ENCODE results near the gene GATC. TPM values are rescaled to one million over a fixed set of nuclear protein-coding genes. Genes with fewer than 3 reads are reported as not detected.

Gene GATC, protein sequence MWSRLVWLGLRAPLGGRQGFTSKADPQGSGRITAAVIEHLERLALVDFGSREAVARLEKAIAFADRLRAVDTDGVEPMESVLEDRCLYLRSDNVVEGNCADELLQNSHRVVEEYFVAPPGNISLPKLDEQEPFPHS
- total RNA-seq = 10 to 100 TPM; 26.3 to 36.3 TPM

DNA sequence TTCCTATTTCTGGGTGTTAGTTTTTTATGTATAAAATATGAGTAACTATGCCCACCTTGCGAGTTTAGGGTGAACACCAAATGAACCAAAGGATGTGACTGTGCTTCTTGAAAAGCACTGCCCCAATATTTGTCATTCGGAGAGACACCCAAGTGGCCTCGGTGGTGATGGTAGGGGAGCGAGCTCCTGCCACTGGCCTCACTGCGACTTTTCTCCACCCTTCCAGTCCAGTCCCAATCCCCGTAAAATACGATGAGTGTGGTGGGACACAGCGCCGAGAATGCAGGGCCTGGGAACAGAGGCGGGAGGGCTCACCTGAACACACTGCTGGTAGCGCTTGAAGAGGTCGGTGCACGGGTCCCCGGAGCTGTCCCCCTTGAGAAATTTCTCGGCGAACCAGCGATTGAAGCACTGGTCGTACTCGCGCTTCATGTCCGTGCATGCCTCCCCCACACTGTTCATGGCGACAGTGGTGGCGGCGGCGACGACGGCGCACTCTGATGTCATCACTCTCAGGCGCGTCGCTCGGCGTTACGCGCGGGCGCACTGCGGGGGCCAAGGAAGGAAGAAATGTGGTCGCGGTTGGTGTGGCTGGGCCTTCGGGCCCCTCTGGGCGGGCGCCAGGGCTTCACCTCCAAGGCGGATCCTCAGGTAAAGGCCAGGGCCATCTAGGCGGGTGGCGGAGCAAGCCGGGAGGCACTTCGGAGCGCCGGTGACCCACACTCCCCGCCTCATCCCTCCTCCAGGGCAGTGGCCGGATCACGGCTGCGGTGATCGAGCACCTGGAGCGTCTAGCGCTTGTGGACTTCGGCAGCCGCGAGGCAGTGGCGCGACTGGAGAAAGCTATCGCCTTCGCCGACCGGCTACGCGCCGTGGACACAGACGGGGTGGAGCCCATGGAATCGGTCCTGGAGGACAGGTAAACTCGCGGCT is at the start of gene GATC, which contains the start of gene TRIAP1:
TSS of gene GATC (plus strand) at position 534 of the 933 bp plus-strand sequence. CDS start at position 571, 37 bp downstream.
TSS of gene TRIAP1 (minus strand) at position 474 of the 933 bp plus-strand sequence. CDS start at position 462, 12 bp downstream.
- Mint-ChIP-seq H3K4me3 (peak within 1 kb of the TSS; percentile 98), H3K9me3 (ENCODE audit: low read depth) (no peaks in the 10 kb centered on the region), H3K4me1 (peaks cover 33% of the 10 kb centered on the region), H3K36me3 (ENCODE audit: low read depth) (peaks cover 46% of the 10 kb centered on the region), H3K27me3 (no peaks in the 10 kb centered on the region), H3K27ac (peak within 1 kb of the TSS; percentile 93)
- ChIA-PET CTCF (interaction anchor here (1.1 kb wide), 1 partner anchor 50 kb away, joined by 4 read pairs; no protein-coding TSS in a partner anchor), POLR2A (no interaction called here)
- intact Hi-C loops (cut with DNase I, micrococcal nuclease) = loop anchor here (1.0 to 2.0 kb wide), 5 partner anchors 8 to 245 kb away; partner anchors contain the start of genes COX6A1 (in 2 of the 2), SRSF9 (in 2 of the 2), DYNLL1 (in 1 of the 2) and RPLP0 (in 1 of the 2)
- peak; percentile 93 for DNase-seq
- peak; percentile 95 for ATAC-seq

DNA sequence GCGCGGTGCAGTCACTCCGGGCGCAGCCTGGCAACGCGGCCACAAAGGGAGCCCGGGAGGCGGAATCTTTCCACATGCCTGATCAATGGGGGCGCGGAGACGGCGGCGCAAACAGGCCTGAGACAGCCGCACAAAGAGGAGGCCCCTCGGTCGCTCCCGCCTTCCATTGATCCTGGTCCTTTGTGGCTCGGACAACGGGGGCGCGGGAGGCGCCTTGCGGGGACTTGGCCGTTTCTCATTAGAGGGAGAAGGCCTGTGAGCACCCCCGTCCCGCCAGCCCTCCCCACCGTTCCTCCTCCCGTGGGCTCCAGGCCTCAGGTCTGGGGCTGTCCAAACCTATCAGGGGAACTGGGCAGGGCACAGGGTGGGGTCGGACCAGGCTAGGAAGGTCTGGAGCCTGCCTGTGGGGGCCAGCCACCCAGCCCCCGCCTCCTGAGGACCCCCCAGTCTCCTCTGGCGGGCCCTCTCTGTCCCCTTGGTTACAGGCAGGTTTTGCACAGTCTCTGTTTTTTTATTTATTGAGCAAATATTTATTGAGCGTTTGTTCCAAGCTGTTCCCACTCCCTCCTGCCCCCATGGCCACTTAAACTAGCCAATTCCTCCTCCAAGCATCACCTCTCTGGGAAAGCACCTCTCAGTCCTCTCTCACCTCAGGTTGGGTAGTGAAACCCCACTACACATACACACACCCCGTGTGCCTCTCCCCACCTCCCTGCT is 48.3 kb upstream of the GATC start:
- Mint-ChIP-seq H3K27ac (no peak overlapping the region), H3K9me3 (ENCODE audit: low read depth) (peaks cover 3% of the 10 kb centered on the region), H3K4me3 (no peak overlapping the region), H3K4me1 (peaks cover 4% of the 10 kb centered on the region), H3K27me3 (peaks cover 23% of the 10 kb centered on the region), H3K36me3 (ENCODE audit: low read depth) (no peaks in the 10 kb centered on the region)
- intact Hi-C loops (cut with DNase I, micrococcal nuclease) = no loop called here
- DNase-seq (no peak), ATAC-seq (no peak)
- CTCF ChIA-PET = no interaction called here
- POLR2A ChIA-PET = no interaction called here

DNA sequence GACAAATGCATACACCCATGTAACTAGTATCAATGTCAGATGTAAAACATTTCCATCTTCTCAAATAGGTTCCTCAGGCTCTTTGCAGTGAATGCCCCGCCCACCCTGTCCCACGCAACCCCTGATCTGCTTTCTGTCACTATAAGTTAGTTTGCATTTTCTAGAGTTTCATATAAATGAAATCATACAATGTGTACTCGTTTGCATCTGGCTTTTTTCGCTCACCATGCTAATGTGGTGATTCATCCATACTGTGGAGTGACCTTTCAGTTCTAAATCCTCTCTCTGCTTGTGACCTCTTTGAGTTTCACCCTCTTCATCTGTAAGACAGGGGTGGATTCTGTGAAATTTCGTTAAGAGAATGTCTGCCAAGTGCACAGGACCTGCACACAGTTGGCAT is 46.7 kb upstream of the GATC start:
- Mint-ChIP-seq H3K27me3 (peaks cover 23% of the 10 kb centered on the region), H3K4me1 (peaks cover 4% of the 10 kb centered on the region), H3K27ac (no peak overlapping the region), H3K36me3 (ENCODE audit: low read depth) (no peaks in the 10 kb centered on the region), H3K9me3 (ENCODE audit: low read depth) (peaks cover 3% of the 10 kb centered on the region), H3K4me3 (no peak overlapping the region)
- DNase-seq = peak; percentile 41
- intact Hi-C loops (cut with DNase I, micrococcal nuclease) = no loop called here
- peak; percentile 63 for ATAC-seq
- POLR2A ChIA-PET = no interaction called here
- CTCF ChIA-PET = interaction anchor here (1.2 kb wide), 1 partner anchor 31 kb away, joined by 3 read pairs; no protein-coding TSS in a partner anchor

DNA sequence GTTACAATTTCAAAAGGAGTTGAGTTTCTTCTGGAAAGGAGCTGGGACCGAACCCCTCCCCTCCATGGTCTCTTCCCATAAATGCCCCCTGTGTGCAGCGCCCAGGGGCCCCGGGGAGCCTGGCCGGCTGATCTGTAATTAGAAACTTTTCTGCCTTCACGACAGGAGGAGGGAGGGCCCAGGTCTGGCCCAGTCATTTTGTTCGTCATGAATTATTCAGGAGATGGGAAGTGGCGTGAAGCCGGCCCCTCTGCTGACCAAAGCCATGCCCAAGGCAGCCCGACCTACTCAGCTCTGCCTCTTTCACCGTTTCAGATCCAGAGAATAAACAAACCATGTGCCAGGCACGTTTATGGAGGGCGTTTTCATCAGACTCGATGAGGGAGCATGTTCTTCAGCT is 44.0 kb upstream of the GATC start:
- Mint-ChIP-seq H3K36me3 (ENCODE audit: low read depth) (no peaks in the 10 kb centered on the region), H3K27me3 (peaks cover 10% of the 10 kb centered on the region), H3K4me1 (peaks cover 4% of the 10 kb centered on the region), H3K9me3 (ENCODE audit: low read depth) (peaks cover 3% of the 10 kb centered on the region), H3K27ac (no peak overlapping the region), H3K4me3 (no peak overlapping the region)
- no peak for DNase-seq
- ATAC-seq = no peak
- CTCF ChIA-PET = interaction anchor here (0.7 kb wide), 1 partner anchor 37 kb away, joined by 3 read pairs; no protein-coding TSS in a partner anchor
- intact Hi-C loops (cut with DNase I, micrococcal nuclease) = no loop called here
- POLR2A ChIA-PET = interaction anchor here (0.6 kb wide), 1 partner anchor 110 kb away, joined by 7 read pairs; no protein-coding TSS in a partner anchor

DNA sequence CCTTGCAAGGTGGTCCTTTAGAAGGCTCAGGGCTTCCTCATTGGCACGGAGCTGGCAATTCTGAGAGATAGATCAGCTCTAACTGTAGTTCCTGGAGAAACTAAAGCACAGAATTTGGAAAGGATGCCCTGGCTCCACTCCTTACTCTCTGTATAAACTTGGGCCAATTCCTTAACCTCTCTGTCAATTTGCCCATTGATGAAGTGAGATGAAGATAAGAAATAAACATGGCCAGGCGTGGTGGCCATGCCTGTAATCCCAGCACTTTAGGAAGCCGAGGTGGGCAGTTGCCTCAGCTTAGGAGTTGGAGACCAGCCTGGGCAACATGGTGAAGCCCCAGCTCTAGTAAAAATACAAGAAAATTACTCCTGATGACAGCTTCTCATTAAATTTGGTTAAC is 42.4 kb upstream of the GATC start:
- Mint-ChIP-seq H3K27me3 (peaks cover 4% of the 10 kb centered on the region), H3K9me3 (ENCODE audit: low read depth) (peaks cover 3% of the 10 kb centered on the region), H3K27ac (no peak overlapping the region), H3K4me1 (peaks cover 4% of the 10 kb centered on the region), H3K4me3 (no peak overlapping the region), H3K36me3 (ENCODE audit: low read depth) (no peaks in the 10 kb centered on the region)
- POLR2A ChIA-PET = no interaction called here
- intact Hi-C loops (cut with DNase I, micrococcal nuclease) = no loop called here
- CTCF ChIA-PET = interaction anchor here (0.6 to 0.8 kb wide), 2 partner anchors 12 to 14 kb away, joined by 3 to 4 read pairs; no protein-coding TSS in a partner anchor
- DNase-seq (no peak), ATAC-seq (no peak)

DNA sequence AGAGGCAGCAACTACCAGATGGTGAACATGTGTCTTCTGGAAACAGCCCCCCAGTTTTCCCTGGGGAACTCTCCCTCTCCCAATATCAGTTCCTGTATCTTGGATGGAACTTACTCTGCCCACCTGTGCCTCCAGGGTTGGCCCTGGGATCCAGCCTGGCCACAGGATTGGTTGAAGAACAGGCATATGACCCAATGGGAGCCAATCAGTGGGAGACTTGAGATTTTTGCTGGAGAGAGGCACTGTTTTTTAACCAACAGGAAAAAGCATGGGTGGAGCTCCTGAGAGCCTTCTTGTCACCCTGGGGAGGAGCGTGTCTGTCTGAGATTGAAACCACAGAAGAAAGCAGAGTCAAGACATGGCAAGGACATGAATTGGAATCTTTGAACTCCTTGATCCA is 42.0 kb upstream of the GATC start:
- H3K27ac Mint-ChIP-seq = no peak overlapping the region
- DNase-seq (no peak), ATAC-seq (no peak)
- no peak overlapping the region for H3K4me3 Mint-ChIP-seq
- CTCF ChIA-PET = interaction anchor here (0.6 to 0.8 kb wide), 2 partner anchors 12 to 13 kb away, joined by 3 to 4 read pairs; no protein-coding TSS in a partner anchor
- POLR2A ChIA-PET = no interaction called here
- no peaks in the 10 kb centered on the region for H3K36me3 Mint-ChIP-seq (ENCODE audit: low read depth)
- peaks cover 4% of the 10 kb centered on the region for H3K27me3 Mint-ChIP-seq
- intact Hi-C loops (cut with DNase I, micrococcal nuclease) = no loop called here
- H3K9me3 Mint-ChIP-seq (ENCODE audit: low read depth) = peaks cover 3% of the 10 kb centered on the region
- H3K4me1 Mint-ChIP-seq = peaks cover 4% of the 10 kb centered on the region

DNA sequence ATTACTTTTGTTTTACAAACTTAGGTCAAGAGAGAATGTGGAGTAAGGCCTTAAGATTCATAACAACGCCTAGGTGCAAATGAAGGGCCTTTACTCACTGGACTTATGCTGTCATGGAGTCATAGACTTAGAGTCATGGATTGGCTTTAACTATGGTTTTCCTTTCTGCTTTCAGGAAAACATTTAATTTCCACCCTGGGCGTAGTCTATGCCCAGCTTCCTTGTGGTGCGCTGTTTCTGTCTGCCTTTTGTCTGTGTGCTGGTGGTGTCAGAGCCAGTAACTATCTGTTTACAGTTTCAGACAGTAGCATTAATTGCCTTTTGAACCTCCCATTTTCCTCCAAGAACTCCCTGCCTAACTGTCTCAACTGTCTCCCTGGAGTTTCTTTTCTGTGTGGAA is 40.2 kb upstream of the GATC start:
- no peak overlapping the region for H3K27ac Mint-ChIP-seq
- ATAC-seq = no peak
- CTCF ChIA-PET = no interaction called here

DNA sequence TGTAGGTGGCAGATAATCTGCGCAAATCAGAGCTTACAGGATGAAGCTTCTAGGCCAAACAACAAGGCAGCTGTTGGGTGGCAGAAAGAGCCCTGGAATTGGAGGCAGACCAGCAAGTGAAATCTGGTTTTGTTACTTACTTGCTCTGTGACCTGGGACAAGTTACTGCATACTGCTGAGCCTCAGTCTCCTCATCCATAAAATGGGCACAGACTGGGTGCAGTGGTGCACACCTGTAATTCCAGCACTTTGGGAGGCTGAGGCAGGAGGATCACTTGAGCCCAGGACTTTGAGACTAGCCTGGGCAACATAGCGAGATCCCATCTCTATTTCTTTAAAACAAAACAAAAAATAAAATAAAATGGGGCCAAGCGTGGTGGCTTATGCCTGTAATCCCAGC is 39.7 kb upstream of the GATC start:
- H3K4me3 Mint-ChIP-seq = no peak overlapping the region
- no peak overlapping the region for H3K27ac Mint-ChIP-seq
- no peaks in the 10 kb centered on the region for H3K36me3 Mint-ChIP-seq (ENCODE audit: low read depth)
- POLR2A ChIA-PET = no interaction called here
- no peak for DNase-seq
- ATAC-seq = no peak
- no peaks in the 10 kb centered on the region for H3K9me3 Mint-ChIP-seq (ENCODE audit: low read depth)
- CTCF ChIA-PET = no interaction called here
- no peaks in the 10 kb centered on the region for H3K4me1 Mint-ChIP-seq
- intact Hi-C loops (cut with DNase I, micrococcal nuclease) = no loop called here
- no peaks in the 10 kb centered on the region for H3K27me3 Mint-ChIP-seq

More for the DNA sequence above, 40.2 kb upstream of the GATC start:
- POLR2A ChIA-PET = no interaction called here
- intact Hi-C loops (cut with DNase I, micrococcal nuclease) = no loop called here
- Mint-ChIP-seq H3K9me3 (ENCODE audit: low read depth) (no peaks in the 10 kb centered on the region), H3K4me3 (no peak overlapping the region), H3K27me3 (no peaks in the 10 kb centered on the region), H3K4me1 (no peaks in the 10 kb centered on the region), H3K36me3 (ENCODE audit: low read depth) (no peaks in the 10 kb centered on the region)
- no peak for DNase-seq

DNA sequence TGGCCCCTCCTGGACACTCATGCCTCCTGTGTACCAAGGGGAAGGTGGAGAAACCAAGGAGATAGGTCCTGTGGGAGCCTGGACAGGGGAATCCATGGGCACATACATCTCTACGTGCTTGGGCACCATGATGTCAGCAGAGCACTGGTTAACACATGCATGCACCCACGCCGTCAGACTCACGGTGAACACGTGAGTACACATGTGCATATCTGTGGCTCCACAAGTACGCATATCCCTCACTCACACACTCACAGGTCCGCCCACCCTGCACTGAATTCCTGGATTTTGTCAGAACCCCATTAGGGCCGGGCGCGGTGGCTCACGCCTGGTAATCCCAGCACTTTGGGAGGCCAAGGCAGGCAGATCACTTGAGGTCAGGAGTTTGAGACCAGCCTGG is 37.5 kb upstream of the GATC start:
- Mint-ChIP-seq H3K27me3 (no peaks in the 10 kb centered on the region), H3K4me3 (no peak overlapping the region), H3K9me3 (ENCODE audit: low read depth) (no peaks in the 10 kb centered on the region), H3K36me3 (ENCODE audit: low read depth) (no peaks in the 10 kb centered on the region), H3K27ac (no peak overlapping the region), H3K4me1 (no peaks in the 10 kb centered on the region)
- no peak for ATAC-seq
- POLR2A ChIA-PET = no interaction called here
- CTCF ChIA-PET = no interaction called here
- intact Hi-C loops (cut with DNase I, micrococcal nuclease) = no loop called here
- DNase-seq = no peak

DNA sequence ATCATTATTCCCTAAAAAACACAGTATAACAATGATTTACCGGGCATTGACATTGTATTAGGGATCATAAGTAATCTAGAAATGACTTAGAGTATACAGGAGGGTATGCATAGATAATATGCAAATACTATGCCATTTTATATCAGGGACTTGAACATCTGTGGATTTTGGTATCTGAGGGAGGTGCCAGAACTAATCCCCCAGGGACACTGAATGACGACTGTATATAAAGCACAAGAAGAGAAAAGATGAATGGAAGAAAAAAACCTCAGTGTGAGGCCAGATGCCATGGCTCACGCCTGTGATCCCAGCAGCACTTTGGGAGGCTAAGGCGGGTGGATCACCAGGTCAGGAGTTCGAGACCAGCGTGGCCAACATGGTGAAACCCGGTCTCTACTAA is 33.8 kb upstream of the GATC start:
- no peaks in the 10 kb centered on the region for H3K36me3 Mint-ChIP-seq (ENCODE audit: low read depth)
- no peaks in the 10 kb centered on the region for H3K4me1 Mint-ChIP-seq
- ChIA-PET CTCF (no interaction called here), POLR2A (no interaction called here)
- no peak overlapping the region for H3K4me3 Mint-ChIP-seq
- DNase-seq (no peak), ATAC-seq (no peak)
- no peaks in the 10 kb centered on the region for H3K9me3 Mint-ChIP-seq (ENCODE audit: low read depth)
- peaks cover under 1% of the 10 kb centered on the region for H3K27me3 Mint-ChIP-seq
- H3K27ac Mint-ChIP-seq = no peak overlapping the region
- intact Hi-C loops (cut with DNase I, micrococcal nuclease) = no loop called here

DNA sequence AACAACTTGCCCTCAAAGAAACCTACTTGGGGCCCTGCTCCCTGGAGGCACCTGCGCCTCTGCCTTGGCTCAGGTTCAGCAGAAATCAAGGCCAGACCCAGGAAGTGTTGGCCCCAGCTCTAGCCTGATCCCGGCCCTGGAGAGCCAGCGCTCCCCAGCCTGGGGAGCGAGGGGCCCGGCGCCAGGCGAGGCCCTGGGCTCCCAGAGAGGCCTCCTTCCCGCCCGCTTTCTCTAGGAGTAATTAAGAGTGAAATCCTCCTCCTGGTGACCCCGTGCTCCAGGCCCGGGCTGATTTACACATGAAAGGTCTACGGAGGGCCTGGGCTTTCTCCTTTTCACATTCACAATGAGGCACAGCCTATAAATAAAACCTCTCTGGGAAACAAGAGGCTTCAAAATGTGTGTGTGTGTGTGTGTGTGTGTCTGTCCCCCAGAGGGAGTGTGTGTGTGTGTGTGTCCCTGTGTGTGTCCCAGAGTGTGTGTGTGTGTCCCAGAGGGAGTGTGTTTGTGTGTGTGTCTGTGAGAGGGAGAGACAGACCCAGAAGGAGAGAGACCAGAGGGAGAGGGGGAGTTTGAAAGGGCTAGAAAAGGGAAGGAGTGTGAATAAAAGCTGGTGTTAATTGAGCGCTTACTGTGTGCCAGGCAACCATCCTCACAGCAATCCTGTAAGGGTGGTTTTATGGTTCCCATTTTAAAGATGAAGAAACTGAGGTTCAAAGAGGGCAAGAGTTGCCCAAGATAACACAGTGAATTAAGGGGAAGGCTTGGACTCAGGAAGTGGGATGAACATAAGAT is 32.1 kb upstream of the GATC start:
- no peak overlapping the region for H3K4me3 Mint-ChIP-seq
- H3K4me1 Mint-ChIP-seq = no peaks in the 10 kb centered on the region
- intact Hi-C loops (cut with DNase I, micrococcal nuclease) = no loop called here
- no peaks in the 10 kb centered on the region for H3K36me3 Mint-ChIP-seq (ENCODE audit: low read depth)
- CTCF ChIA-PET = interaction anchor here (0.6 kb wide), 2 partner anchors 8 to 105 kb away, joined by 3 to 4 read pairs; no protein-coding TSS in a partner anchor
- no peaks in the 10 kb centered on the region for H3K9me3 Mint-ChIP-seq (ENCODE audit: low read depth)
- peaks cover 2% of the 10 kb centered on the region for H3K27me3 Mint-ChIP-seq
- DNase-seq (no peak), ATAC-seq (no peak)
- POLR2A ChIA-PET = no interaction called here
- no peak overlapping the region for H3K27ac Mint-ChIP-seq
